22Rv1 (cell line): Measurements from ENCODE around the gene CDC42.

ENCODE experiments used
- CTCF ChIP-seq: fragments of 450-650 bp; IDR thresholded peaks from 2 replicates; pipeline ENCODE4 v1.5.1; 2017; ENCODE audit warnings: mild to moderate bottlenecking
- ZFX ChIP-seq: fragments of 450-650 bp; IDR thresholded peaks from 2 replicates; pipeline ENCODE4 v1.6.1; 2017; ENCODE audit warnings: antibody characterized with exemption, borderline replicate concordance

GRCh38 chr1:22131062-22131461, 78.6 kb downstream of the CDC42 start:
- TF ChIP-seq CTCF = no peak
- no peak for TF ChIP-seq ZFX
